GM18520 (cell line): Measurements from ENCODE around the gene IGSF22.

Source experiments
- ATAC-seq: cut with Tn5 transposase; IDR thresholded peaks from one replicate; pipeline ENCODE4 v1.9.1; 2021; ENCODE audit not compliant: unreplicated experiment

The IGSF22 gene

DNA sequence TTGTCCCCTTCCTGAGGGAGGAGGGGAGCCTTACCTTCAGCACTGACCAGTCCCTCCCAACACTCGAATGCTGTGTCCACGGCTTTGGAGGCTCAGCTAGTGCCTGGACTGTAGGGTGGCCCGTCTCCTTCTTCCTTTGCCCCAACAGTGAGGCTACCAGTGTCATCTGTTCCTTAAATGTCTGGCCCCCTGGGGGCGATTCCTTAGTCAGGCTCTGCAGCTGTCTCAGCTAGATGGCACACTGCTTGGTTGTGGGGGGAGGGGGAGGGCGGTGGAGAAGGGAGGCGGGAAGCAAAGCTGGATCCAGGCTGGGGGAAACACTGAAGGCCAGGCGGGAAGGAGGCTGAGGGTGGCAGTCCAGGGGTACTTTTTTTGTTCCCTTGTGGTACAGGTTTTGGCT, at the start of gene IGSF22:
TSS of gene IGSF22 (minus strand) at position 149 of the 400 bp plus-strand sequence. CDS start 1,952 bp downstream, outside the sequence.
- ATAC-seq: no peak

DNA sequence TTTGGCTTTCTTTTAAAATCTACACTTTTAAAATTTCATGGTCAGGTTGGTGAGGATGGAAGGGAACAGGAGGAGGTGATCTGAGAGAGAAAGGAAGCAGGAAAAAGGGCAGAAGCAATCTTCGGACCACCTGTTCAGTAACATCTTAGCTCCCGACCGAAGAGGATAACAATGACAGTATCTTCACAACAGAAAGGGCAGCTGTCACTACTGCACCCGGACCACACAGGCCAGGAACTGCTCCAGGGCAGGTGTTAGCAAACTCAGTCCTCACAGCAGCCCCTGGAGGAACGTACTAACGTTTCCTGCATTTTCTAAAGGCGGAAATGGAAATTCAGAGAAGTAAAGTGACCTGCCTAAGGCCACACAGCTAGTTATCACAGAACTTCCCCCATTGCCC, 48.8 kb upstream of the IGSF22 start:
- no peak for ATAC-seq

DNA sequence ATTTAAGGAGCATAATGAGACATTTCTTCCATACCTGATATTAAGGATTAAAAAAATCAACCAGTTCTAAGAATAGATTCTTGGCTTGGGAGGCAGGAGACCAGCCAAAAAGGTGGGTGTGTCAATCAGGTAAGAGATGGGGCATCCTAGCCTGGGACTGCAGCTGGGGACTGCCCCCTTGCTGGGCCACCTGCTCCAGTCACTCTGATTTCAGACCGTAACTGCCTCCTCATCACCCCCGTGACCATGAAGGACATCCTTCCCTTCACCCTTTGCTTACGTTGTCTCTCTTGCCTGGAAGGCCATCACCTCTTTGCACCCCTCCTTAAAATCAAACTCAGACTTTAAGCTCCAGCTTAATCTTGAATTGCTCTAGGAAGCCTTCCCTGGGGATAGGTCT, 47.7 kb upstream of the IGSF22 start:
- ATAC-seq: no peak

DNA sequence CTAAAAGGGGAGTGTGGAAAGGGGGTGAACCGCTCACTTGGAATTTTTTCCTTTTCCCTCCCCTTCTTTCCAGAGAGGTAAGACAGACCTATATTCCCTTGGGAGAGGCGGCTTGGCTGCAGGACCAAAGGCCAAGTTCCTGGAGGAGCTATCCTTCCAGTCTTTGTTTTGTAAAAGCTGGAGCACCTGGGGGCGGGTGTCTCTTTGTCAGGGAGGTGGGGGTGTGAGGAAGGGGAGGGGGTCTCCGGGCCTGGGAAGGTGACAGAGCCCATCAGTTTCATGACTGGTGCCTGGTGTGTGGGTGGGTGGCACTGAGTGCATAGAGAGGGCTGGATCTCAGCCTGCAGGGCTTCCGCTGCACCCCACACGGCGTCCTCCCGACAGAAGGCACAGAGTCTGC, 47.1 kb upstream of the IGSF22 start:
- no peak for ATAC-seq

DNA sequence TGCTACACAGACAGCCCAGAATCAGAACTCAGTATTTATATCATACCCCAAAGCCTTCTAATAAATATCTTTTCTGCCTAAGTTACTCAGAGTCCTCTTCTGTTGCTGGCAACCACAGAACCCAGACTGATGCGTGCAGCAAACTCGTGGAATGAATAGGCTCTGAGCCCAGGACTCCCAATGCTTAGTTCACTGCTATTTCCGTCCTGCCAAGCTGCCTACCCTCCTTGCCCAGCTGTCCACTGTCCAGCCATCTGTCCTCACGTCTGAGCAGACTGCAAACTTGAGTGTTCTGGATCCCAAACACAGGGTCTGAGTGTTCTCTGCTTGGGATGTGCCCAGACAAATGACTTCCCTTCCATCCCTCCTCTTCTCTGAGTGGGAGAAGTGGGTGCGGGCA, 46.2 kb upstream of the IGSF22 start:
- no peak for ATAC-seq

DNA sequence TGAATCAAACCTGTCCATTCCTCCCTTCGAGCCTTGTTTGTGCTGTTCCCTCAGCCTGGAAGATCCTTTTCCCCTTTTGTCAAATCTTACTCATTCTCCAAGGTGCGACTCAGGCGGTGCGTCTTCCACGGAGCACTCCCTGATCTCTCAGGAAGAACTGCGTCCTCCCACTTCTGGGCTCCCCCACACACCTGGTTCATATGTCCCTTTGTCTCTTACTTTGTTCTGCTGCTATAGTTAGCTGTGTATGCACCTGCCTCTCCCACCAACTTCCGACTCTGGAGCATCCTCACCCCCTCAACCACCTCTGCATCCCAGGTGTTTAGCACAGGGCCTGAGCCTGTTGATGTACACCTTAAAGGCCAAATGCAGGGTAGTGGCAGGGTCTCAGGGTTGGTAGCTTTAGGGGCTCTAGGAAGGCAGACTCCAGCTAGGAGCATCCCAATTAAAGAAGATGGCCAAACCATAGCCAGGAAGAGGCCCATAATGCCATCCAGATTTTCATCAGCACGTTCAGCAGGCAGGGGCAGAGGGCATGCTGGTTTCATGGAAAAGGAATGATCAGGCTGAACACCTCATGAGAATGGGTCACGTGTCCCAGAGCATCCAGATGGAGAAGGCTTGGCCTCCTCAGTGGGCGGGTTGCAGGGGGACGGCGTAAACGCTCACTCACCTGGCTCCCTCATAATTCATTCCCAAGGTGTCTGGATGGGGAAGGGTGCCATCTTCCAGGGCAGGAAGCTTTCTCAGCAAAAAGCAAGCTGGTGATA, 45.5 kb upstream of the IGSF22 start:
- ATAC-seq: no peak

DNA sequence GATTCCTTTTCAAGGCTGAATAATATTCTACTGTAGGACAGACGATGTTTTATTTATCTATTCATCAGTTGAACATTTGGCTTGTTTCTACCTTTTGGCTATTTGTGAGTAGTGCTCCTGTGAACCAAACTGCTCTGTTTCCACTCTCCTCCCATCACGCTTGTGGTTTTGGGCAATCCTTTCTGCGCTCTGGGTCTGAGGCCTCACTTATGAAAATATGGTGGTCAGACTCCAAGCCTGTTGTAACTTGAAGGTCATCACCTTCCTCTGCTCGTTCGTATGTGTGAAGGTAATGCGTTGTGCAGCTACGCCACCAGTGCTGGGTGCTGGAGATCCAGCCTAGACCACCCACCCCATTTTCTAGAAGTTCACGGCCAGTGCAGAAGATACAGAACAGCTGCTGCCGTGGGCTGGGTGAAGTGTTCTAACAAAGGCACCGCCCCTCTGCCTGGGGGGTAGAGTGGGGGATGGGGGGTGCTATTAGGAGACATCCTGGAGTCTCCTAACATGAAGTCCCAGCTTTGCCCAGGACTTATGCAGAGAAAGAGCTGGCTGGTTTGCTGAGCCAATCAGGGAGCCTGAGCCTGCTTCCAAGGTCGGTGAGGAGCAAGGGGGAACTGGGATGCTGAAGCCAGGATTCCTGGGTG, 44.6 kb upstream of the IGSF22 start:
- ATAC-seq: peak; percentile 26

DNA sequence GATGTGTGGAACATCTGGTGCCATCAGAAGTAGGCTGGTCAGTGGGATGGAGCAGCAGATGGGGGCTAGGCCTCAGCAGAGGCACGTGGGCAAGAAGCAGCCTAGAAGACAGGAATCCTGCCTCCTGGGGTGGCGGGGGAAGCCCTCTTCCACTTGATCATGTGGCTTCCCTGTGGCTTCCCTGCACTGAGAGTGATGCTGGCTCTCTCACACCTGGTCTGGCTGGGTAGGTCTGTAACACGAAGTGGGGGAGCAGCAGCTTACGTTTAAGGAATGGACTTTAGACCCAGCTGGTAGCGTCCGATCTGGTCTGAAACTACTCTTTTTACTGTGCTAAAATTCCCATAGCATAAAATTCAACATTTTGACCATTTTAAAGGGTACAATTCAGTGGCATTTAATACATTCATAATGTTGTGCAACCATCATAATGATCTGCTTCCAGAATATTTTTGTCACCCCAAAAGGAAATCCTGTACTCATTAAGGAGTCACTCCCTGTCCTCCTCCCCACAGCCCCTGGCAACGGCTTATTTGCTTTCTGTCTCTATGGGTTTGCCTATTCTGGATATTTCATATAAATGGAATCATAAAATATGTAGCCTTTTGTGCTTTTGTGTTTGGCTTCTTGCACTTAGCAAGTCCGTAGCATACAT, 43.9 kb upstream of the IGSF22 start:
- peak; percentile 55 for ATAC-seq

DNA sequence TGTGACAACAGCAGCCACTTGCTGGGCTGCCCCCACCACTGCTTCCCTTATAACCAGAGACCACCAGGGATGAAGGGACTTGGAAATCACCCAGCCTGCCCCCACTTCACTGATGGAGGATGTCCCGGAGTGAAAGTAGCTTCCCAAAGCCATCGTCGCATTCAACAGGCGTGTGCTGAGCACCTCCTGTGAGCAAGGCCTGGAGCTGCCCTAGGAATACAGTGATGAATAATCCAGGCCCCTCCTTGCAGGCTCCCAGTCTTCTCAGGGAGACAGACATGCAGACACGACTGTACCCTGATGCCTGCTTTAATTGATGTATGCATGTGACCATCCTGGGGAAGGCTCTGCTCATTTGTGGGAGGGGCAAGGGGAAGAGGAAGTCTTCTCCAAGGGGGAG, 43.0 kb upstream of the IGSF22 start:
- ATAC-seq: no peak

DNA sequence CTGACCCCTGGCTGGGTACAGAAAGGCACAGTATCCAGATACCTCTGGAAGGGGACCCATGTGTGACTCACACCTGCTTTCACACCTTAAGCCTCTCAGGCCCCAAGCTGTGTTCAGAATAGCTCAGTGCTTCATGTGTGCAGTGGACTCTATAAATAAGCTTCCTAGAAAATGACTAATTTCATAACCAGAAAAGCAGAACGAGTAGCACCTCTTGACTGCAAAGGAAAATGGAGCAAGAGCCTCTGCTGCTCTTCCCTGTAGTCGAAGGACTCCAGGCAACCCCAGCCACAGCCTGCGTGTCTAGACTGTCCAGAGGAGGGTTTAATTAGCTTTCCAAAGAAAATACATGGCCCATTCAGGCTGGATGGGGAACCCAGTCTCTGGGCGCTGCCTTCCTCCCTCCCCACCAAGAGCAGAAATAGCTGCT, 42.5 kb upstream of the IGSF22 start:
- ATAC-seq: peak; percentile 83

DNA sequence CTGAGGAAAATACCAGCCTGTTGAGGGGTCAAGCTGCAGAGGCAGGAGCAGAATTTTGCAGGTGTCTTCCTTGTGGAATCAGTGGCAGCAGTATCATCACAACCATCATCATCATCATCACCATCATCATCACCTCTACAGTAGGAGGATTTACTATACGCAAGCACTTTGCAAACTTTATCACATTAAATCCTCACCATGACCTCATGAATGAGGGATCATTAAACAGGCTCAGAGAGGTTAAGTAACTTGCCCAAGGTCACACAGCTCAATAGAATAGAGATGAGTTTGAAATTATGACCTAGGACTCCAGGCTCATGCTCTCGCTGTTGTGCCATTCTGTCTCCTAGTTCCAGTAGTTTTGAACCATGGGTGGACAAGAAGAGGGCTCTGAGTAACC, 40.0 kb upstream of the IGSF22 start:
- no peak for ATAC-seq

DNA sequence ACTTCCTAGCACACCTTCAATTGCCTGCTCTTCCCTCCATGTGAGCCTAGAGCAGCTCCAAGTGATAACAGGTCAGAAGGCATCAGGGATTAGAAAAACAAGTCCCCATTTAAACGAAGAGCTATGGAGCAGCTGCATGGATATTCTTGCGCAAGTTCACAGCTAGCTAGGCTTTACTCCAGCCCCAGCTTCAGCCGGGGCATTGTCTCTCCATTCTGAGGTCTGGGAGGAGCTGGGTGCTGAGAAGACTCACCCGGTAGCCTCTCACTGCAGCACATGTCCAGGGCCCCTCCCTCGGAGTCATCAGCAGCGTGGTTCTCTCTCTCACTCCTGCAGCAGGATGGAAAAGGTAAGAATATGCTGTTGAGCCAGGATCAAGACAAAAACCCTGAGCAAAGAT, 39.6 kb upstream of the IGSF22 start:
- ATAC-seq: no peak

DNA sequence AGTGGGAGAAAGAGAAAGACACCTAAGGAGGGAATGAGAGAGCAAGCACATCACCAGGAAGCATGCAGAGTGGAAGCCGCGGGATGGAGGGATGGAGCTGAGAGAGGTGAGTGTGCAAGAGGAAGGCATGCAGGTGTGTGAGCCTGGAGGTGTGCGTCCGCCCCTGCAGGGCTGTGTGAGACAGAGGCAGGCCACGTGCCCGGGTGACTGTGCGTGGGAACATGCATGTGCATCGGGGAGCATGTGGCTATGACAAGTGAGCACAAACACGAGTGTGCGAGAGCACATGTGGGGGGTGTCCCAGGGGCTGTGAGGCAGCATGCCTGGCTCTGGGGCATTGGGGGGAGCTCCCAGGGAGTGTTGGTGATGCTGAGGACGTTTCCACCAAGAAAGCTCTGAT, 35.8 kb upstream of the IGSF22 start:
- ATAC-seq: no peak

DNA sequence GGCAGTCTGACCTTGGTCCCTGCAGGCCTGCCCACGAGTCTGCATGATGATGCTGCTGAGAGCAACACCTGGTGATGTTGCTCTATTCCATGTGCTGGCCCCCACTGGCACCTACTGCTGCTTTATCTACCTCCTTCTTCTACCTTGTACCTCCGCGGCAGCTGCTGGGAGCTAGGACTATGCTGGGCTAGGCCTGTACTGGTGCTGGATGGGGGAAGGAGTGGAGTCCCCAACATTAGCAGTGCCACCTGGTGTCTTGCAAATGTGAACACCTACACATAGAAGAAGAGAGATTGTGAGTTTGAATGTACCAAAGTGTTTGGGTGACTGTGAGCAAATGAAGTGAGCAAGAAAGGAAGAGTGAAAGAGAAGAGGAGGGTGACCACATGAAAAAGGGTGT, 35.2 kb upstream of the IGSF22 start:
- no peak for ATAC-seq

DNA sequence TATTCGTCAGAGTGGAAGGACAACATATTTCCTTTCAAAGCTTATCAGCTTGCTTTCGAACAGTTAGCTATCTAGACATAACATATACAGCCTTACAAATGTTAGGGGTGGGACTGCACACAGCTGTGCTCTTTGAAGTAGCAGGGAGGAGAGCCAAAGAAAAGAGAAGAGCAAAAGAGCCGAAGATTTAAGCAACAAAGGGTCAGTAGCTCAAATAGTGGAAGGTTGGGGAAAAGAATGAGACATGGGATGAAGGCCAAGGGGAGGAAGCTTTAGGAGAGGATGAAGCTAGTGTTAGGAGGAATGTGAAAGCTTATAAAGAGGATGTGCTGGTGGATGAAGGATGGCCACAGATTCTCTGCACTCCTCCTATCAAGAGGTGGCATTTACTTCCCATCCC, 31.8 kb upstream of the IGSF22 start:
- ATAC-seq: no peak

DNA sequence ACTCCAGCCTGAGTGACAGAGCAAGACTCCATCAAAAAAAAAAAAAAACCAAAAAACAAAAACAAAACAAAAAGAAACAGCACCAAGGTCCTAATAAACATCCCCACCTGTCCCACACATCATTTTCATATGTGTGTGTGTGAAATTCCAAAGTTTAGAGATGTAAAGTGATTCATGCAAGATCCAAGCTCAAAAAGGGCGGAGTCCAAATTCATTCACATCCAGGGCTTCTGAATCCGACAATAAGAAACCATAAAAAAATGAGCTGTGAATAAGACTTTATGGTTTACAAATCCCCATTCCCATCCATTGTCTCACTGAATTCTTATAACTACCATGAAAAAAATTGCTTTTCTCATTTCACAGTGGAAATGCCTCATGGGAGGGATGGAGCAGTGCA, 30.9 kb upstream of the IGSF22 start:
- no peak for ATAC-seq

DNA sequence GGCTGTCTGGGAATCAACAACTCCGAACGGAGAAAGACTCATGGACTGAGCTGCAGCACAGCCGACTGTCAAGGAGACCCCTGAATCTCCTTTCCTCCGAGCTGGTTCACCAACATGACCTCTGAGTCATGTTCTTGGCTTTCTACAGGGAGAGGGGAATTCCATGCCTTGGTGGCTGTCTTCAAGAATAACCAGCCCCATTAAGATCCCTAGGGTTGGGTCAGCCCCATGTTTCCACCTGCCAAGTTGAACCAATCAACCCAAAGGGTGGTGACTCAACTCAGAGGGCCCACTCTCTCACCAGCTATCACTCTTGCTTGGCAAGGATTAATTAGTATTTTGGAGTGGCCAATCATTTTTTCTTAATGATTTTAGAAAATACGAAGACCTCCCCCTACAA, 28.3 kb upstream of the IGSF22 start:
- no peak for ATAC-seq

DNA sequence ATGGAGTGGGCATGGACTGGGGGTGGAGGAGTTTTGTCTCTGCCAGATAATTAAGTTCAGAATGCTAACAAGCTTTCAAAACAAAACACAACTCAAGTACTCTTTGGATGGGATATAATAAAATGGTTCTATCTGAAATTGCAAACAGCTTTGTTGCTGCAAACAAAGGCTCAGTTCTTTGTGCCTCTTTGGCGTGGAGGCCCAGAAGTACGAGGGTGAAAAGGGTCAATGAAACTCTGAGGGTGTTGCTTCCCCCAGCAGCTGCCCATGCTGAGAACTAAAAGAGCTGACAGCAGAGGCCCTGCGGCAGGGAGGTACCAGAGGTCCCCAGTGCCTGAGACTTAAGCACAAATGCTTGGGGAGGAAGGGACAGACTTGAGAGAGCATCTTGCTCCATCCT, 26.5 kb upstream of the IGSF22 start:
- ATAC-seq: no peak

DNA sequence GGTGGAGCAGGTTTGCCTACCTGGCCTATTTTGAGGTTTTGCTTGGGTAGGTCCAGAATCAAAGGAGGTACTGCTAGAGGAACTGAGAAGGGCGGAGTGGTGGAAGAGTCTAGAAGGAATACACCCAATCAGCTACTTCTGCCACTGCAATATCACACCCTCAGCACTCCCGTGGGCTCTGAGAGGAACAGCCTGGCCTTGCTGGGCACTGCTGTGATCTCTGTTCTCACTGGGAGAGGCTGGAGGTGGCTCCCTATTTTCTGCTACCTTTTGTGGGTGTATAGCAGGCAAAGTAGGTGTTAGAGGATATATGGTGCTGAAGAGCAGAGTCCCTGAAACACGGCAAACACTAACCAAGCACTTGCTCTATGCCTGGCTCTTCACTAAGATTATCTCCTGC, 25.0 kb upstream of the IGSF22 start:
- no peak for ATAC-seq

DNA sequence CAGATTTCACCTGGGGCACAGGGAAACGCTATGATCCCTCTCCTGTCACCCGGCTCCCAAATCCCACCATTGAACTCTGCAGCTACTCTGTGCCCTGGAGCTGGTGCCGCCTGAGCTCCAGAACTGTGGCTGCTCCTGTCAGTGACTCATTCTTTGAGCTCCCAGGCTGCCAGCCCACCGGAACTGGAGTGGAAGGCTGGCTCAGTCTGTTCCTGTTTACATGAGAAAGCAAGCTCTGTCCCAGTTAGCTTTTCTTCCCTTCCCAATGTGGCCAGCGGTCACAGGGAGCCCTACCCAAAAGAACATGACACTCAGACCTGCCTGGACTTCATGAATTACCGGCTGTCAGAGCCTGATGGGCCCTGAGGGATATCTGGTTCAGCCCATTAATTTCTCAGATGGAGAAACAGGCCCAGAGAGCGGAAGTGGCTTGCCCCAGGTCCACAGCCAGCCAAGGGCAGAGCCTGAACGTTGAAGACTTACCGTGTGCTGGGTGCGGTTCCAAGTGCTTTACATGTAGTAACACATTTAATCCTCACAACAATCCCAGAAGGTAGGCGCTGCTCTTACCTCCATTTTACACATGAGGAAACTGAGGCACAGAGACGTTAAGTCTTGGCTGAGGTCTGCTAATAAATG, 23.8 kb upstream of the IGSF22 start:
- no peak for ATAC-seq

DNA sequence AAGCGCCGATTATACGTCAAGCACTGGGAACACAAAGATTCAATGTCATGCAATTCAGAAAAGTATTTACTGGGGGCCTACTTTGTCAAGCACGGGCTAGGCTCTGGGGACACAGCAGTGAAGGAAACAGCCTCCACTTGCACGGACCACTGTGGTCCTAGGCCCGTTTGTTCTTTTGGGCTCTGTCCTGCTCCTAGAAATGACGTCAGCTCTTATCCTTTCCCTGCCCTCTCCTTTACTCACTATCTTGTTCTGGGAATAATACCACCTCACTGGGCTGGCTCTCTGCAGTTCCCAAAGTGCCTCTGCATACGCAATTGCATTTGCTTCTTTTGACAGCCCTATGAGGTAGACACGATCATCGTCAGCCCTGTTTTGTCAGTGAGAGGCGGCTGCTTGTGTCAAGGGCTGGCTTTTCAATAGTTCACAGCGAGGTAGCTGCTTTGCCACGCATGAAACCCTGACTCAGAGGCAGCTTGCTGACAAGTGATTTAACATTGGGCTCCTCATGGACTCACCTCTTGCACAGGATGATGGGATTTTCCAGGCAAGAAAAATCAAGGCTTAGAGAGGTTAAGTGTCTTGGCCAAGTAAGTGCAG, 22.9 kb upstream of the IGSF22 start:
- no peak for ATAC-seq
